WTC11 (cell line): Measurements from ENCODE around the gene P2RY6. TPM values are rescaled to one million over a fixed set of nuclear protein-coding genes. Genes with fewer than 3 reads are reported as not detected.

Experiments
- ATAC-seq: fragments of 200-7000 bp; cut with Tn5 transposase; 2 replicates; pipeline ENCODE4 v1.10.0; 2021; ENCODE audit warnings: mild to moderate bottlenecking, moderate library complexity
- CTCF ChIA-PET: fragments of 300-600 bp; sonication (Branson Sonifier 250); formaldehyde crosslinking; loops from one replicate; lab custom pipeline; 2021; ENCODE audit warnings: antibody characterized with exemption; lab: Charles Lee
- POLR2A ChIA-PET: fragments of 350-600 bp; sonication (Branson Sonifier 250); formaldehyde crosslinking; loops from one replicate; lab custom pipeline; 2021; ENCODE audit warnings: antibody characterized with exemption; lab: Charles Lee
- DNase-seq: peaks from one replicate; pipeline ENCODE4 v3.0.0; 2021; ENCODE audit warnings: low spot score
- H3K27ac Mint-ChIP-seq: 2 replicates; pipeline ENCODE4 v1.8.0; 2021; ENCODE audit warnings: mixed read lengths
- H3K27me3 Mint-ChIP-seq: 2 replicates; pipeline ENCODE4 v1.8.0; 2021; ENCODE audit warnings: low read depth, mild to moderate bottlenecking, moderate library complexity, mixed read lengths
- H3K36me3 Mint-ChIP-seq: 2 replicates; pipeline ENCODE4 v1.8.0; 2021; ENCODE audit warnings: mixed read lengths
- H3K4me1 Mint-ChIP-seq: 2 replicates; pipeline ENCODE4 v1.8.0; 2022; ENCODE audit warnings: mixed read lengths
- H3K4me3 Mint-ChIP-seq: 2 replicates; pipeline ENCODE4 v1.8.0; 2021; ENCODE audit warnings: mild to moderate bottlenecking, moderate library complexity, mixed read lengths
- H3K9me3 Mint-ChIP-seq: 2 replicates; pipeline ENCODE4 v1.8.0; 2021; ENCODE audit warnings: mixed read lengths
- AFF4 ChIP-seq: sonication (generic); formaldehyde crosslinking; IDR thresholded peaks from 2 replicates; pipeline ENCODE4 v1.8.1; 2023; ENCODE audit warnings: mild to moderate bottlenecking, missing genetic modification reagents, borderline replicate concordance
- CBFB ChIP-seq: sonication (generic); formaldehyde crosslinking; IDR thresholded peaks from 2 replicates; pipeline ENCODE4 v1.8.1; 2022; ENCODE audit warnings: mild to moderate bottlenecking, low read depth, missing genetic modification reagents
- GABPB1 ChIP-seq: sonication (generic); formaldehyde crosslinking; IDR thresholded peaks from 2 replicates; pipeline ENCODE4 v1.8.1; 2023; ENCODE audit warnings: mild to moderate bottlenecking, missing genetic modification reagents
- HMGXB4 ChIP-seq: sonication (generic); formaldehyde crosslinking; IDR thresholded peaks from 2 replicates; pipeline ENCODE4 v1.8.1; 2023; ENCODE audit warnings: mild to moderate bottlenecking, moderate library complexity, missing genetic modification reagents
- MYBL2 ChIP-seq: sonication (generic); formaldehyde crosslinking; IDR thresholded peaks from 2 replicates; pipeline ENCODE4 v1.8.1; 2023; ENCODE audit warnings: mild to moderate bottlenecking, moderate library complexity, missing genetic modification reagents
- NFE2L1 ChIP-seq: sonication (generic); formaldehyde crosslinking; IDR thresholded peaks from 2 replicates; pipeline ENCODE4 v1.8.1; 2023; ENCODE audit warnings: missing genetic modification reagents
- OVOL2 ChIP-seq: fragments of 250-450 bp; sonication (Bioruptor Pico); IDR thresholded peaks from 2 replicates; pipeline ENCODE4 v1.9.0; 2021; ENCODE audit warnings: mild to moderate bottlenecking, borderline replicate concordance
- RELA ChIP-seq: sonication (generic); formaldehyde crosslinking; IDR thresholded peaks from 2 replicates; pipeline ENCODE4 v1.8.1; 2022; ENCODE audit warnings: missing genetic modification reagents, mild to moderate bottlenecking, borderline replicate concordance
- SMAD4 ChIP-seq: sonication (generic); formaldehyde crosslinking; IDR thresholded peaks from 2 replicates; pipeline ENCODE4 v1.8.0; 2022; ENCODE audit warnings: mild to moderate bottlenecking, missing genetic modification reagents
- ZBTB43 ChIP-seq: sonication (generic); formaldehyde crosslinking; IDR thresholded peaks from 2 replicates; pipeline ENCODE4 v1.8.1; 2023; ENCODE audit warnings: mild to moderate bottlenecking, missing genetic modification reagents
- ZNF281 ChIP-seq: sonication (generic); formaldehyde crosslinking; IDR thresholded peaks from 2 replicates; pipeline ENCODE4 v1.8.0; 2023; ENCODE audit warnings: mild to moderate bottlenecking, missing genetic modification reagents
- ZNF423 ChIP-seq: fragments of 250-450 bp; sonication (Bioruptor Pico); IDR thresholded peaks from 2 replicates; pipeline ENCODE4 v2.1.2; 2022; ENCODE audit warnings: mild to moderate bottlenecking, moderate library complexity
- total RNA-seq: library from RNA; stranded (reverse); gene quantifications from 3 replicates; pipeline ENCODE4 v1.2.3, GENCODE V29; 2021

The P2RY6 gene
- total RNA-seq, 1 experiment from 2014 or later = not detected

GRCh38 chr11:73342633-73343032 lies 70.5 kb downstream of the P2RY6 start:
- Mint-ChIP-seq H3K27ac (no peak overlapping the region), H3K27me3 (peaks cover 33% of the 10 kb centered on the region)

GRCh38 chr11:73343076-73343873 lies 71.1 kb downstream of the P2RY6 start:
- H3K27me3 Mint-ChIP-seq = peaks cover 33% of the 10 kb centered on the region
- ATAC-seq = peak; percentile 43
- TF ChIP-seq HMGXB4 (CRISPR knock-in tag) (0 out of 2 replicates have a peak, but pooled peaks have one; percentile 21), ZNF281 (CRISPR knock-in tag) (0 out of 2 replicates have a peak, but pooled peaks have one; percentile 53), SMAD4 (CRISPR knock-in tag) (no peak)
- H3K36me3 Mint-ChIP-seq = no peaks in the 10 kb centered on the region
- POLR2A ChIA-PET = no interaction called here
- DNase-seq = peak; percentile 50
- CTCF ChIA-PET = interaction anchor here (1.1 to 4.1 kb wide), 6 partner anchors 8 to 51 kb away, joined by 3 to 49 read pairs (median 10); no protein-coding TSS in a partner anchor
- H3K9me3 Mint-ChIP-seq = no peaks in the 10 kb centered on the region
- peak overlapping the region; percentile 55 for H3K4me3 Mint-ChIP-seq
- peaks cover 18% of the 10 kb centered on the region for H3K4me1 Mint-ChIP-seq
- H3K27ac Mint-ChIP-seq = no peak overlapping the region

More at GRCh38 chr11:73342633-73343032, 70.5 kb downstream of the P2RY6 start:
- ATAC-seq (peak; percentile 63), DNase-seq (peak; percentile 53)
- peaks cover 18% of the 10 kb centered on the region for H3K4me1 Mint-ChIP-seq
- ChIA-PET POLR2A (no interaction called here), CTCF (interaction anchor here (1.3 to 4.1 kb wide), 7 partner anchors 8 to 106 kb away, joined by 3 to 49 read pairs (median 10); partner anchors contain the start of gene ARHGEF17)
- TF ChIP-seq GABPB1 (CRISPR knock-in tag) (no peak), ZNF281 (CRISPR knock-in tag) (no peak), OVOL2 (CRISPR knock-in tag) (no peak), MYBL2 (CRISPR knock-in tag) (no peak)
- H3K4me3 Mint-ChIP-seq = peak overlapping the region; percentile 69
- H3K9me3 Mint-ChIP-seq = no peaks in the 10 kb centered on the region
- H3K36me3 Mint-ChIP-seq = no peaks in the 10 kb centered on the region

GRCh38 chr11:73344191-73344607 lies 72.1 kb downstream of the P2RY6 start:
- Mint-ChIP-seq H3K4me1 (peaks cover 18% of the 10 kb centered on the region), H3K27me3 (peaks cover 33% of the 10 kb centered on the region), H3K36me3 (no peaks in the 10 kb centered on the region), H3K4me3 (no peak overlapping the region), H3K9me3 (no peaks in the 10 kb centered on the region)
- POLR2A ChIA-PET = interaction anchor here (0.9 kb wide), 1 partner anchor 16 kb away, joined by 3 read pairs; no protein-coding TSS in a partner anchor
- no peak for ATAC-seq
- no peak for TF ChIP-seq ZBTB43 (CRISPR knock-in tag)
- TF ChIP-seq CBFB (CRISPR knock-in tag) = no peak
- no peak for TF ChIP-seq RELA (CRISPR knock-in tag)
- TF ChIP-seq NFE2L1 (CRISPR knock-in tag) = no peak
- TF ChIP-seq AFF4 (CRISPR knock-in tag) = no peak
- no peak for TF ChIP-seq ZNF423 (CRISPR knock-in tag)
- TF ChIP-seq, all 79 proteins: peak for 0
- H3K27ac Mint-ChIP-seq = no peak overlapping the region
- DNase-seq = peak; percentile 7
- CTCF ChIA-PET = interaction anchor here (1.1 to 2.1 kb wide), 3 partner anchors 9 to 50 kb away, joined by 4 to 10 read pairs (median 5); no protein-coding TSS in a partner anchor
